HepG2 (cell line): ENCODE data around the gene TRPV2. TPM values are rescaled to one million over a fixed set of nuclear protein-coding genes. Genes with fewer than 3 reads are reported as not detected.

ENCODE experiments used
- ATF7-NPFF ChIP-seq: sonication (generic); formaldehyde crosslinking; IDR thresholded peaks from 2 replicates; pipeline ENCODE4 v1.8.1; 2023; ENCODE audit warnings: mild to moderate bottlenecking, low read depth, missing genetic modification reagents, moderate library complexity
- CCDC6 ChIP-seq: sonication (generic); formaldehyde crosslinking; IDR thresholded peaks from 2 replicates; pipeline ENCODE4 v1.8.1; 2022; ENCODE audit warnings: mild to moderate bottlenecking, missing genetic modification reagents, moderate library complexity
- CENPX ChIP-seq: sonication (generic); formaldehyde crosslinking; IDR thresholded peaks from 2 replicates; pipeline ENCODE4 v1.9.0; 2021; ENCODE audit warnings: mild to moderate bottlenecking, missing genetic modification reagents, moderate library complexity
- HNRNPLL ChIP-seq: fragments of 200-400 bp; formaldehyde crosslinking; IDR thresholded peaks from 2 replicates; pipeline ENCODE4 v1.6.1; 2017; ENCODE audit warnings: mild to moderate bottlenecking, low read depth, low read length; ENCODE audit not compliant: poor library complexity, severe bottlenecking
- NR1H2 ChIP-seq: sonication (generic); formaldehyde crosslinking; IDR thresholded peaks from 2 replicates; pipeline ENCODE4 v1.8.1; 2022; ENCODE audit warnings: low read depth, missing genetic modification reagents, borderline replicate concordance
- PAXIP1 ChIP-seq: sonication (generic); formaldehyde crosslinking; conservative IDR thresholded peaks from 2 replicates; pipeline ENCODE4 v1.4.0; 2020; ENCODE audit warnings: mild to moderate bottlenecking, missing genetic modification reagents, moderate library complexity
- POGZ ChIP-seq: sonication (generic); formaldehyde crosslinking; IDR thresholded peaks from 2 replicates; pipeline ENCODE4 v1.4.0; 2020; ENCODE audit warnings: mild to moderate bottlenecking, missing genetic modification reagents
- POLR2A ChIP-seq, 2 experiments: IDR thresholded peaks; 2 replicates each; pipeline ENCODE4 v1.6.1; 2011; ENCODE audit warnings: low read depth in 2 of 2, low read length in 2 of 2, mild to moderate bottlenecking in 1 of 2, moderate library complexity in 1 of 2; ENCODE audit not compliant: insufficient read depth in 1 of 2
- PREB ChIP-seq: sonication (generic); formaldehyde crosslinking; IDR thresholded peaks from 2 replicates; pipeline ENCODE4 v1.4.0; 2020; ENCODE audit warnings: missing genetic modification reagents
- RFXAP ChIP-seq: sonication (generic); formaldehyde crosslinking; IDR thresholded peaks from 2 replicates; pipeline ENCODE4 v1.4.0; 2020; ENCODE audit warnings: missing genetic modification reagents, borderline replicate concordance
- TEF ChIP-seq: sonication (generic); formaldehyde crosslinking; IDR thresholded peaks from 2 replicates; pipeline ENCODE4 v1.5.0; 2020; ENCODE audit warnings: missing genetic modification reagents
- ZBTB38 ChIP-seq: sonication (generic); formaldehyde crosslinking; IDR thresholded peaks from 2 replicates; pipeline ENCODE4 v1.5.1; 2020; ENCODE audit warnings: mild to moderate bottlenecking, missing genetic modification reagents
- ZNF232 ChIP-seq: sonication (generic); formaldehyde crosslinking; IDR thresholded peaks from 2 replicates; pipeline ENCODE4 v1.4.0; 2020; ENCODE audit warnings: missing genetic modification reagents, borderline replicate concordance
- ZNF275 ChIP-seq: sonication (generic); formaldehyde crosslinking; IDR thresholded peaks from 2 replicates; pipeline ENCODE4 v1.8.0; 2022; ENCODE audit warnings: missing genetic modification reagents, mild to moderate bottlenecking, inconsistent platforms, borderline replicate concordance
- ZNF317 ChIP-seq: sonication (generic); formaldehyde crosslinking; IDR thresholded peaks from 2 replicates; pipeline ENCODE4 v1.5.0; 2020; ENCODE audit warnings: mild to moderate bottlenecking, missing genetic modification reagents
- ZNF33B ChIP-seq: sonication (generic); formaldehyde crosslinking; IDR thresholded peaks from 2 replicates; pipeline ENCODE4 v1.5.1; 2020; ENCODE audit warnings: mild to moderate bottlenecking, missing genetic modification reagents
- ZNF414 ChIP-seq: sonication (generic); formaldehyde crosslinking; IDR thresholded peaks from 2 replicates; pipeline ENCODE4 v1.5.0; 2020; ENCODE audit warnings: missing genetic modification reagents
- ZNF446 ChIP-seq: sonication (generic); formaldehyde crosslinking; IDR thresholded peaks from 2 replicates; pipeline ENCODE4 v1.5.0; 2020; ENCODE audit warnings: mild to moderate bottlenecking, missing genetic modification reagents
- ZNF639 ChIP-seq: conservative IDR thresholded peaks from 2 replicates; pipeline ENCODE4 v1.6.1; 2018; ENCODE audit warnings: missing genetic modification reagents
- ZNF773 ChIP-seq: sonication (generic); formaldehyde crosslinking; IDR thresholded peaks from 2 replicates; pipeline ENCODE4 v1.4.0; 2020; ENCODE audit warnings: missing genetic modification reagents, borderline replicate concordance
- polyA plus RNA-seq, 8 experiments: library from polyadenylated mRNA; depleted of rRNA in 3 of 8; stranded (reverse) in 7 of 8; unstranded in 1 of 8; fragments of >200 nt; fragmentation: Illumina TruSeq in 4 of 8; extraction: Trizol in 4 of 8; gene quantifications; 2 replicates each; pipeline versions ENCODE4 v1.2.1 to v1.2.3, GENCODE V29; 2011 to 2016; ENCODE audit warnings: low read depth in 4 of 8, missing spikeins in 1 of 8, mixed read lengths in 1 of 8; ENCODE audit not compliant: insufficient read depth in 1 of 8
- total RNA-seq, 5 experiments: library from RNA; depleted of rRNA; stranded (reverse); fragments of >200 nt; fragmentation: Illumina TruSeq; extraction: Trizol; gene quantifications; 2 replicates each; pipeline ENCODE4 v1.2.3, GENCODE V29; 2016; ENCODE audit warnings: low read depth in 1 of 5

The TRPV2 gene
- total and polyA plus RNA-seq, 2 of the 13 experiments (the other 11 are each of a cell fraction or from before 2014, with no cell fraction given) = 13.6 to 21.3 TPM

GRCh38 chr17:16438173-16438556 is 22.8 kb downstream of the TRPV2 start (continued):
- no peak for TF ChIP-seq PREB
- TF ChIP-seq ZNF773 = no peak
- no peak for TF ChIP-seq NR1H2 (CRISPR knock-in tag)
- no peak for TF ChIP-seq TEF (CRISPR knock-in tag)
- TF ChIP-seq POLR2A (IDR thresholded peaks at IDR 0.05; ENCODE audit: insufficient read depth in 1 of 2, low read depth in 2 of 2, low read length in 2 of 2) = peak in 1 of 2 experiments; percentile 62; a peak in 1 of 4 replicates
- TF ChIP-seq ZNF232 (CRISPR knock-in tag) = no peak
- TF ChIP-seq ZNF639 (CRISPR knock-in tag) = 0 out of 2 replicates have a peak, but pooled peaks have one; percentile 10
- TF ChIP-seq PAXIP1 (CRISPR knock-in tag) = no peak
- TF ChIP-seq ATF7-NPFF = no peak
- no peak for TF ChIP-seq RFXAP (CRISPR knock-in tag)
- TF ChIP-seq HNRNPLL = no peak
- TF ChIP-seq ZNF414 (CRISPR knock-in tag) = no peak
- TF ChIP-seq CCDC6 (CRISPR knock-in tag) = no peak
- no peak for TF ChIP-seq ZNF275 (CRISPR knock-in tag)
- TF ChIP-seq ZNF446 (CRISPR knock-in tag) = no peak
- no peak for TF ChIP-seq POGZ
- TF ChIP-seq ZNF317 (CRISPR knock-in tag) = no peak
- no peak for TF ChIP-seq CENPX (CRISPR knock-in tag)
- TF ChIP-seq ZNF33B (CRISPR knock-in tag) = peak; percentile 38; the same call in 1 of the 2 replicates
- no peak for TF ChIP-seq ZBTB38 (CRISPR knock-in tag)
